ENCODE data around the gene PUDP.
"Not testable (repeated sequence)": the region's sequence is repeated elsewhere in the genome, so short reads cannot be mapped to it uniquely, and the experiment has no call there.

The PUDP gene

GRCh38 chrX:7147978-7148854 lies at the start of gene PUDP:
Gene PUDP (minus strand): TSS chrX:7148153. CDS start chrX:7148113, 40 bp downstream.
- peak; percentile 54 to 74 (median 72) for DNase-seq (ENCODE audit: low read depth in 2 of 3, low spot score in 1 of 3)

- DNase-seq (ENCODE audit: low read depth in 2 of 3, low spot score in 1 of 3): no peak
Measured at GRCh38 chrX:7194606-7195005, 46.7 kb upstream of the PUDP start.

GRCh38 chrX:7192871-7193270 lies 44.9 kb upstream of the PUDP start:
- no peak for DNase-seq (ENCODE audit: low read depth in 2 of 3, low spot score in 1 of 3)

- no peak for DNase-seq (ENCODE audit: low read depth in 2 of 3, low spot score in 1 of 3)
Measured at GRCh38 chrX:7191681-7192110, 43.7 kb upstream of the PUDP start.

- no peak for DNase-seq (ENCODE audit: low read depth in 2 of 3, low spot score in 1 of 3)
Measured at GRCh38 chrX:7190157-7190556, 42.2 kb upstream of the PUDP start.

- no peak for DNase-seq (ENCODE audit: low read depth in 2 of 3, low spot score in 1 of 3)
Measured at GRCh38 chrX:7188672-7189071, 40.7 kb upstream of the PUDP start.

- DNase-seq (ENCODE audit: low read depth in 2 of 3, low spot score in 1 of 3): no peak
Measured at GRCh38 chrX:7184816-7185215, 36.9 kb upstream of the PUDP start.

GRCh38 chrX:7179446-7179845 lies 31.5 kb upstream of the PUDP start:
- DNase-seq (ENCODE audit: low read depth in 2 of 3, low spot score in 1 of 3): no peak

GRCh38 chrX:7178859-7179258 lies 30.9 kb upstream of the PUDP start:
- DNase-seq (ENCODE audit: low read depth in 2 of 3, low spot score in 1 of 3): not testable (repeated sequence)

- DNase-seq (ENCODE audit: low read depth in 2 of 3, low spot score in 1 of 3): peak; percentile 3 to 38 (median 4)
Measured at GRCh38 chrX:7170898-7171297, 22.9 kb upstream of the PUDP start.

GRCh38 chrX:7169627-7170026 lies 21.7 kb upstream of the PUDP start:
- DNase-seq (ENCODE audit: low read depth in 2 of 3, low spot score in 1 of 3): no peak

GRCh38 chrX:7168371-7168770 lies 20.4 kb upstream of the PUDP start:
- no peak for DNase-seq (ENCODE audit: low read depth in 2 of 3, low spot score in 1 of 3)

- no peak for DNase-seq (ENCODE audit: low read depth in 2 of 3, low spot score in 1 of 3)
Measured at GRCh38 chrX:7164174-7164573, 16.2 kb upstream of the PUDP start.

- DNase-seq (ENCODE audit: low read depth in 2 of 3, low spot score in 1 of 3): no peak
Measured at GRCh38 chrX:7163146-7163677, 15.3 kb upstream of the PUDP start.

GRCh38 chrX:7159149-7159861 lies 11.4 kb upstream of the PUDP start:
- no peak for DNase-seq (ENCODE audit: low read depth in 2 of 3, low spot score in 1 of 3)

GRCh38 chrX:7158468-7158990 lies 10.6 kb upstream of the PUDP start:
- no peak for DNase-seq (ENCODE audit: low read depth in 2 of 3, low spot score in 1 of 3)

- DNase-seq (ENCODE audit: low read depth in 2 of 3, low spot score in 1 of 3): no peak
Measured at GRCh38 chrX:7156879-7157278, 8.9 kb upstream of the PUDP start.

- DNase-seq (ENCODE audit: low read depth in 2 of 3, low spot score in 1 of 3): no peak
Measured at GRCh38 chrX:7155163-7155562, 7.2 kb upstream of the PUDP start.

GRCh38 chrX:7154041-7154597 lies 6.2 kb upstream of the PUDP start:
- no peak for DNase-seq (ENCODE audit: low read depth in 2 of 3, low spot score in 1 of 3)

- no peak for DNase-seq (ENCODE audit: low read depth in 2 of 3, low spot score in 1 of 3)
Measured at GRCh38 chrX:7153231-7153630, 5.3 kb upstream of the PUDP start.

- DNase-seq (ENCODE audit: low read depth in 2 of 3, low spot score in 1 of 3): no peak
Measured at GRCh38 chrX:7149411-7149810, 1.5 kb upstream of the PUDP start.

Measured in stimulated activated CD4-positive, alpha-beta T cell treated with anti-CD3 and anti-CD28 coated beads, Interleukin-12 subunit alpha, Interleukin-12 subunit beta, amount 100 ng/mL, for 48 hours (primary cell).